Measurements from ENCODE around the gene CDC42BPA.
A peak's percentile ranks its signal among the peaks of the same experiment; 100 is the strongest.
"Not testable (repeated sequence)": the region's sequence is repeated elsewhere in the genome, so short reads cannot be mapped to it uniquely, and the experiment has no call there.

CDC42BPA gene, protein sequence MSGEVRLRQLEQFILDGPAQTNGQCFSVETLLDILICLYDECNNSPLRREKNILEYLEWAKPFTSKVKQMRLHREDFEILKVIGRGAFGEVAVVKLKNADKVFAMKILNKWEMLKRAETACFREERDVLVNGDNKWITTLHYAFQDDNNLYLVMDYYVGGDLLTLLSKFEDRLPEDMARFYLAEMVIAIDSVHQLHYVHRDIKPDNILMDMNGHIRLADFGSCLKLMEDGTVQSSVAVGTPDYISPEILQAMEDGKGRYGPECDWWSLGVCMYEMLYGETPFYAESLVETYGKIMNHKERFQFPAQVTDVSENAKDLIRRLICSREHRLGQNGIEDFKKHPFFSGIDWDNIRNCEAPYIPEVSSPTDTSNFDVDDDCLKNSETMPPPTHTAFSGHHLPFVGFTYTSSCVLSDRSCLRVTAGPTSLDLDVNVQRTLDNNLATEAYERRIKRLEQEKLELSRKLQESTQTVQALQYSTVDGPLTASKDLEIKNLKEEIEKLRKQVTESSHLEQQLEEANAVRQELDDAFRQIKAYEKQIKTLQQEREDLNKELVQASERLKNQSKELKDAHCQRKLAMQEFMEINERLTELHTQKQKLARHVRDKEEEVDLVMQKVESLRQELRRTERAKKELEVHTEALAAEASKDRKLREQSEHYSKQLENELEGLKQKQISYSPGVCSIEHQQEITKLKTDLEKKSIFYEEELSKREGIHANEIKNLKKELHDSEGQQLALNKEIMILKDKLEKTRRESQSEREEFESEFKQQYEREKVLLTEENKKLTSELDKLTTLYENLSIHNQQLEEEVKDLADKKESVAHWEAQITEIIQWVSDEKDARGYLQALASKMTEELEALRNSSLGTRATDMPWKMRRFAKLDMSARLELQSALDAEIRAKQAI (N-terminal part only)

DNA sequence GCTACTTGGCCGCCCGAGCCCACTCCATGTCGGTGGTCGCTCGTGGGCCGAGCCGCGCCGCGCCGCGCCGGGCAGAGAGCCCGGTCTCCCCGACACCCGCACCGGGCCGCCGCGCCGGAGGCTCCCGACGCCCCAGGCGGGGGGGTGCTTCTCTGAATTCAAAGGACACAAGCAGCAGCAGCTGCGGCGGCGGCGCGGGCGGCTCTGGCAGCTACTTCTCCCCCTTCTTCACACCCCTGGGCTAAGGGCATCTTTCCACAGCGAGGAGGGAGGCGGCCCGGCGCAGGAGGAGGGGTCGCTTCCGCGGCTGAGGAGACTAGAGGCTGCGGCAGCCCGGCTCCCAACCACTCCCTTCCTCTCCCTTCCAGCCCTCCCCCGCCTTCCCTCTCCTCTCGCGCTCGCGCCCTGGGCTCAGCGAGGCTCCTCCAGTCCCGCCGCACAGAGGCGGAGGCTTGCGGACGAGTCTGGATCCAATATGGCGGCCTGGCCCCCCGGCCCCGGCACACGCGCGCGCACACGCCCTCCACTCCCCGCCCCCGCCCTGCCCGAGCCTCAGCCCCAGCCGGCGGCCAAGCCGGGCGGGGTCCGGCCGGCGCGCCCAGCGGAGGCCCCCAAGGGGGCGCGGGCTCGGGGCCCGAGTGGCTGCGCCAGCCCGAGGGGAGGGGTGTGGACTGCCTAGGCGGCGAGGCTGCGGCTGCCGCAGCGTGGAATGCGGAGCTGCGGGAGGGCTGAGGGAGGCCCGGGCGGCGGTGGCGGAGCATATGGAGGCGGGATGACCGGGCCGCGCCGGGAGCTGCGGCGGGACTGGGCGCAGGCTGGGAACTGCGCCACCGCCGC is at the start of gene CDC42BPA:
Gene CDC42BPA, minus strand, starts transcription at position 477 of the 837 bp plus-strand sequence. CDS start 1,310 bp downstream, outside the sequence.
- DNase-seq, result peak; percentile 87

DNA sequence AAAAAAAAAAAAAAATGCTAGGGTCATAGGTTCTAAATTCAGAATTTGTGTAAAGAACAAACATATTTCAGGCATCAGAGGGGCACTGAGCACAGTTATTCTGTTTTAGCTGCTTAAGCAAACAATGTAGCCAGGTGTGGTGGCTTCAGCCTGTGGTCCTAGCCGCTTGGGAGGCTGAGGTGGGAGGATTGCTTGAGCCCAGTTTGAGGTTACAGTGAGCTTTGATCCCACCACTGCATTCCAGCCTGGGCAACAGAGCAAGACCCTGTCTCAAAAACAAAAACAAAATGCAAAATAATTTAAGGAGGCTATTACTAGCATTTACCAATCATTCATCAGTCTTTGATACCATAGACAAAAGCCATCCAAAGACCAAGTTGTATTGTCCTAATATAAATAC is 49.7 kb upstream of the CDC42BPA start:
- DNase-seq, result no peak

DNA sequence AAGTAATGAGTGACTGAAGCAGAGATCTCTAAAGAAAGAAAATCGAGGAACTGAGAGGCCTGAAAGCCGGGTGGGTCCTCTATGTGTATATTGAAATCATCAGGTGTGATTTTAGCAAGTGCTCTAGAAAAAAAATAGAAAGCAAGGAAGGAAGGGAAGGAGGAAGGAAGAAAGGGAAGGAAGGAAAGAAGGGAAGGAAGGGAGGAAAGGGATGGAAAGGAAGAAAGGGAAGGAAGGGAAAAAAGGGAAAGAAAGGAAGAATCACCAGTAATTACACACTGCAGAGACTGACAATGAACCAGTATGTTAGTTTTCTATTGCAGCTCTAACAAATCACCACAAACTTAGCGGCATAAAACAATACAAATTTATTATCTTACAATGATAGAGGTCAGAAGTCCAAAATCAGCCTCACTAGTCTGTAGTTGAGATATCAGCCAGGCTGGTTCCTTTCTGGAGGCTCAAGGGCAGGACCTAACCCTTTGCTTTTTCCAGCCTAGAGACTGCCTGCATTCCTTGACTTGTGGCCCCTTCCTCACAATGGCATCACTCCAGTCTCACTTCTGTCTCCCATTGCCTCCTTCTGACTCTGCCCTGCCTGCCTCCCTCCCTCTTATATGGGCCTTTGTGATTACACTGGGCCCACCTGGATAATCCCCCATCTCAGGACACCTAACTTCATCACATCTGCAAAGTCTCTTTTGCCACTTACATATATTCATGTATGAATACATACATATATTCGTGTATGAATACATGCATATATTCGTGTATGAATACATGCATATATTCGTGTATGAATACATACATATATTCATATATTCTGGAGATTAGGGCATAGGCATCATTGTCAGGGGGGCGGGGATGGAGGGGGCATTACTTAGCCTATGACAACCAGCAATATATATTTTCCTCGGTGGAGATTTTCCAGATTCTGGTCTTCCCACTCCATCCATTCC is 47.5 kb upstream of the CDC42BPA start:
- no peak for DNase-seq

DNA sequence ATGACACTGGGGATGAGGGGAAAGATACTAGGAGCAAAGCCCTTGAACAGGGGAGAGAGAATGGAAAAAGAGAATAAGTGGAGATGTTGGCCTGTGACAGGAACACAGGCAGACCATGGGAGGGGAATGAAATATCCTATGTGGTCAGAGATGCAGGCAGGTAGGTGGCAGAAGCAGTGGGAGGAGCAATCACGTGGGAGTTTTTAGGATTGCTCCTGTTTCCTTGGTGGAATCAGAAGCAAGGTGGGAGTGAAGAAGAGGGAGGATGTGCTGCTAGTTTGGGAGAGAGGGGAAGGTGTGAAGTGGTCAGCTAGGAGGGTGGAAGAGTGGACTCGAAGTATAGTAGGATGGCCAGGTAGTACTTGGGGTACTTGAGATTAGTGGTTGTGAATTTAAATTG is 46.4 kb upstream of the CDC42BPA start:
- DNase-seq, result no peak

DNA sequence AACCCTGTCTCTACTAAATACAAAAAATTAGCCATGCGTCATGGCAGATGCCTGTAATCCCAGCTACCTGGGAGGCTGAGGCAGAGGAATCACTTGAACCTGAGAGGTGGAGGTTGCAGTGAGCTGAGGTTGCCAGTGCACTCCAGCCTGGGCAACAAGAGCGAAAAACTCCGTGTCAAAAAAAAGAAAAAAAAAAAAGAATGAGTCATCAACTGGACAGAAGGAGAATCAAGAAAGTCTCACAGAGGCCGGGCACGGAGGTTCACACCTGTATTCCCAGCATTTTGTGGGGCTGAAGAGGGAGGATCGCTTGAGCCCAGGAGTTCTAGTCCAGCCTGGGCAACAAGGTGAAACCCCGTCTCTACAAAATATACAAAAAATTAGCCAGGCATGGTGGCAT is 45.5 kb upstream of the CDC42BPA start:
- DNase-seq, result no peak

DNA sequence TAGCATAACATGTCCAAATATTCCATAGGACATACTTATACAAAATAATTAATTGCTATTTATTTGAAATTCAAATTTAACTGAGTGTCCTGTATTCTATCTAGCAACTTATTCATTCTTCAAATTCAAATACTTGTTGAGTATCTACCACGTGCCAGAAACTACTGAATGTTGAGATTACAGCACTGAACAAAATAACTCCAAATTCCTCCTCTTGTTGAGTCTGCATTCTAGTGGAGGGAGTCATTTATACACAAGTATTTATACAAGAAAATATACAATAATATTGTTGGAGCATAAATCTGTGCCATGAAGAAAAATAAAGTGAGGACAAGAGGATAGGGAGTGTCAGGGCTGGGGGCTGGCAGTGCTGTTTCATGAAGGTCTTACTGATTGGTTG is 43.7 kb upstream of the CDC42BPA start:
- DNase-seq, result no peak

DNA sequence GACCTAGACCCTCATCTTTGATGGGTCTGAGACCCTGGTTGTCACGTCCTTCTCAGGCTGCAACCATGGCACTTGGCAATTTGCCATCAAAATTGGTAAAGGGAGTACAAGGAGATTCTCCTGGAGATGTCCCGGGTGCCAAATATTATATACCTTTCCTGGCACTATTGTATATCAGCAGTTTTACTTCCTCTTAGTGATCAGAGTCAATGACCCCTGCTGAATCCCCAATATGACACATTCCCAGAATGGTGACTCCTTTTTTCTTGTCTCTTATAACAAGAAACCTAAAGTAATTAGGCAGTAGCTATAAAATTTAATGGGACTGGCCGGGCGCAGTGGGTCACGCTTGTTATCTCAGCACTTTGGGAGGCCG is 39.6 kb upstream of the CDC42BPA start:
- DNase-seq, result no peak

DNA sequence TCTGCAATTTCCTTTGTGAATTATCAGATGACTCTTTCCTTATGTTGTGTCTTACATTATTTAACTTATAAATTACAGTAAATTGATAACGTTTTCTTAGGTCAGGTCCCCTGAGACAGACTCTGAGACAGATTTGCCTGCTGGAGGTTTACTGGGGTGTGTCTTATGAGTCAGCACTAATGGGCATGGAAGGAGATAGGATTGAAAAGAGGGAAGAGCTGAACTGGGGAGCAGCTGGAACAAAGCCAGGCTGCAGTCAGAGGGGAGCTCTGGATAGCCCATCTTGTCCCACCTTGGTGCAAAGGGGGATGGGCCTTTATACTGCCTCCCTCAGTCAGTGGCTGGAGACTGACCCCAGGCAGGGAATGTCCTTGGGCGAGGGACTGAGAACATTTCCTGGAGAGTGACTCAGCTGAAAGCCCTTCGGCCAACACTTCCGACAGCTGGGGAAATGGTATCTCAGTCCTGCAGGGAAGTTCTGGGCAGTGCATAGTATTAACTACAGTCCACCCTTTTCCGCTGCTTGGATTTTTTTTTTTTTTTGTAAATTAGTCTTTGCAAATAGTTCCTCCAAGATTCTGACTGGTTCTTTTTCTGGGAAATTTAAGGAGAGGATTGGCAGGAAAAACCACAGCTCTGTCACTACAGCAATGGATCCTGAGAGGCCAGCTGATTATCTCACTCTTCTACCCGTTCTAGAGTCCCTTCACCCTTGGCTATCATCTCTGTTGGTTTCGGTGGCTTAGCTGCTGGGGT is 39.1 kb upstream of the CDC42BPA start:
- no peak for DNase-seq

DNA sequence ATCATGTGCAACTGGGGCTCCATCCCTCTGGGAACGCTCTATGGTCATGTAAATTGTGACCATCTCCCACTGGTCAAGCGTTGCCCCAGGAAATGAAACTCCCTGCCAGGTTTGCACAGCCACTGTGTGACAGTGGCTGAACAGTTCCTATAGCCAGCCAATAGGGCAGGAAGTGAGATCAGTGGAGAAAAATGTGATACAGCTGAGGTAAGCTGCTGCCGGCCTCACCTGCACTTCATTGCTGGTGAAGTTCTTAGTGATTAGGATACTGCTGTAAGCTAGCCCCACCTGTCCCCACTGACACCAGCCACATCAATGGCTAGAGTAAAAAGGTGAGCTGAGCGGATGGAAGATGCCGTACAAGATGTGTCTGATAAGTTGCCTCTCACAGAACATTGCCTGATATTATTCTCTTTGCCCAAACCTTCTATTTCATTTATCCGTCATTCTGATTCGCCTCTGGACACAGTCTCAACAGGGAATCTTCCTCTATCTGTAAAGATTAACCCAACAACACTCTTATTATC is 38.4 kb upstream of the CDC42BPA start:
- DNase-seq, result no peak

DNA sequence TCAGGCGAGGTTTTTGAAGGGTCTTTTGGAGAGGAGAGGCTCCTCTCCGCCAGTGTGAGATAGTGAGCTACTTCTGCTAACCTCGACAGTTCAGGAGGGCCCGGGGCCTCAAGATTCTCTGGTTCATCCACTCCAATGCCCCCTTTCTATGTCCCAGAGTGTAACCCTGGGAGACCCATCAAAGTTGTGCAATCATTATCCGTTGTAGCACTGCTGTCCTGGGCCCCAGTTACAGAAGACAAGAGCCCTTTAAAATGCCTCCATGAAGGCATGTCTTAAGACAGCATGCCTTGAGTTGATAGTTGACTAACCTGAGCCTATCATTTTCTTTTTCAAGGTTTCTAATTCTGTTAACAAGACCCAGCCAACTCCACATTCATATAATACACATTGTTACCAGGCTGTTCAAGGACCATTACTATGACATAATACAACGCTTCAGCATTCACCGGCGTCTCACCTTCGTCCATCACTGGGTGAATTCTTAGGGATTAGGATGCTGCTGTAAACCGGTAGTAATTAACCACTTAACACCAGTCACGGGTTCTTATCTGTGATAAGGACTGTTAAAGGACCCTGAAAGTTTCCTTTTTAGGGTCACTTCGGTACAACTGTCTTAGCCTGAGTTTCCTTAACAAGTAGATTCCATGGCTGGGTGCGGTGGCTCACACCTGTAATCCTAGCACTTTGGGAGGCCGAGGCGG is 37.4 kb upstream of the CDC42BPA start:
- DNase-seq, result no peak

DNA sequence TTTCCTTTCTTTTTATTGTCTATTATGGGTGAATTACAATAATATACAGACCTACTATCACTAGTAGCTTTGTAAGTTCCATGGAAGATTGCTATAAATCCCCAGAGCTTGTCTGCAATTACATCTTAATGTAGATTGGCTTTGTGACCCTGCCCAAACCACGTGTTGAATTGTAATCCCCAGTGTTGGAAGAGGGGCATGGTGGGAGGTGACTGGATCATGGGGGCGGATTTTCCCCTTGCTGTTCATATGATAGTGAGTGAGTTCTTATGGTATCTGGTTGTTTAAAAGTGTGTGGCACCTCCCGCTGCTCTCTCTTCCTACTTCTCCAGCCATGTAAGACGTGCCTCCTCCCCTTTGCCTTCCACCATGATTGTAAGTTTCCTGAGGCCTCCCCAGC is 34.9 kb upstream of the CDC42BPA start:
- no peak for DNase-seq

DNA sequence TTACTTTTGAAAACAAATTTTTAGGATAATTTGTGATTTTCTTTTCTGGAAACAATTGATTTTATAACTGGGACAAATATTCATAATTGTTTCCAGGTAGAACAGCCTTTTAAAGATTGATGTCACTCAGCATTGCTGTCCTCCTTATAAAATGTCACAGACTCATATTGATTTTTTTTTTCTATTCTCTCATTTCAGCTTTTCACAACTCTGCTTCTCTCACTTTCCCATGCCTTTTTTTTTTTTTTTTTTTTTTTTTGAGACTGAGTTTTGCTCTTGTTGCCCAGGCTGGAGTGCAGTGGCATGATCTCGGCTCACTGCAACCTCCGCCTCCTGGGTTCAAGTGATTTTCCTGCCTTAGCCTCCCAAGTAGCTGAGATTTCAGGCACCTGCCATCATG is 33.9 kb upstream of the CDC42BPA start:
- not testable (repeated sequence) for DNase-seq

DNA sequence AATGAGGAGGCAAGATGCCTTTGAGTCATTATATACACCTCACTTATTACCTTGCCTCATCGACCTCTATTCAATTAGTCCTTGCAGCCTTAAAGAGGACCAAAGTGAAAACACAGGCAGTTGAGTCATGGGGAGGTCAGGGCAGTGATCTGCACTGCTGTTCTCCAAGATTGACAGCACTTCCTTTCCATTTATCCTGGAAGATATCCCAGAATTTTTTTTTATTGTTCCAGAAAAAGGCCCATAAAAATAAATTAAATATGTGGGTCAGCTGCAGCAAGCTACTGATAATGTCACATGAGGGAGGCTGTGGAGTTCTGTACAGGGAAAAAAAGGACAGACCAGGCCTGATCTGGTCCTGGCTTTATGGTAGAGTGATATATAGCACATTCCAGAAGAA is 33.2 kb upstream of the CDC42BPA start:
- no peak for DNase-seq

DNA sequence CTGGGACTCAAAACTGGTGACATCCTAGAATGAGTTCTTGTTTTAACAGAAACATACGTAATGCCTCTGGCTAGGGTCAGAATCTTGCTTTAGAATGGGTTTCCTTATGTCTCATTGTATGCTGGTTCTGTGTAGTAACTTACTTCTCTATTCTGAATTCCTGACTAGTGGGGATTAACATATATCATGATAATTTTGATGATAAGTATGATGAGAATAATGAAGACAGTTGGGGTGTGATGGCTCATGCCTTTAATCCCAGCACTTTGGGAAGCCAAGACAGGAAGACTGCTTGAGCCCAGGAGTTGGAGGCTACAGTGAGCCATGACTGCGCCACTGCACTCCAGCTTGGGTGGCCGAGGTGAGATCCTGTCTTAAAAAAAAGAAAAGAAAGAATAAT is 31.7 kb upstream of the CDC42BPA start:
- DNase-seq, result no peak

DNA sequence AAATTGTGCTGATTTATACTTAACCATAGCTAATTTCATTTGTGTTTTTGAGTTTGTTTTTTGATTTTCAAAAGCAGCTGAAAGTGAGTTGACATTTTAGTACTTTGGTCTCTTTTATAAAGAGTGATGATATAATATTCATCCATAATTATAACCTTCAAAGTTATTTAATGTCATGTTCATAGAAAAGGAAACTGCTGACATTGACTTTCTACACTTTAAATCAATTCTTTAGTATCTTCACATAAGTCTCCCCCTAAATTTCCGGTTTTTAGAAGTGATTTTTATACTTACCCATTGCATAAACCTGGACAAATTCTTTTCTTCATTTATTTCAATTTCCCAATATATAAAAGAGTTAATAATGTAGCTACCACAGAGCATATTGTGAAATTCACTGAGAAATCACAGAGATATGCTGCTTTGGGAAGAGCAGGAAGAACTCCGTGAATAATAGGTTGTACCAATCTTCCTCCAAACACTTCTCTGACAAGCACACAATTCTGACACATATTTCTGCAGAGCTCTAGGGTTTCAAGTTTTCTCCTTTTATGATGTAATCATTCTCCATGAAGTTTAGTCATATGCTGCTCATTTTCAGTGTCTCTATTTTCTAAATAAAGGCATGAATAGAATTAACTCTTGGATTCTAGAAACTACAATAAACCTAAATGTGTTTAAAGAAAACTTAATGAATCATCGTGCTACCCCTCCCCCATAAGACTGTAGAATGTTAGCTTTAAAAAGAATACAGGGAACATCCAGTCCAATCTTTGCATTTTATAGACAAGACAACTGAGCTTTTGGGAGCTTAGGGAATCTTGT is 25.6 kb upstream of the CDC42BPA start:
- no peak for DNase-seq

DNA sequence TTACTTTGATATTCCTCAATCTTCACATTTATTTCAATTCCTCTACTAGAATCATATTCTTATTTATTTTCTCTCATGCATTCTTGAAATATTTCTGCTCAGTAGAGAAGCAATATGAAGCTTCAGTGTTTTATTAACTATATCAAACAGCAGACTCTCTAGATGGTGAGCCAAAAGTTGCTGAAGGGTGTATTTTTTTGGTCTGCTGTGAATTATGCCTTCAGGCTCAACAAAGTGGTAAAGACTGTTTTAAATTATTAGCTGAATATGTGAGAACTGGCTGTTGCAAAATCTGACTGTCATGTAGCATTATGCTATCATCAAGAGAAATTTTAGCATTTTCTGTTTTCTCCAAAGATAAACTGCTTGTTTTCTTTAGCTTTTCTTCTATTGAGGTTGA is 24.9 kb upstream of the CDC42BPA start:
- DNase-seq, result no peak

DNA sequence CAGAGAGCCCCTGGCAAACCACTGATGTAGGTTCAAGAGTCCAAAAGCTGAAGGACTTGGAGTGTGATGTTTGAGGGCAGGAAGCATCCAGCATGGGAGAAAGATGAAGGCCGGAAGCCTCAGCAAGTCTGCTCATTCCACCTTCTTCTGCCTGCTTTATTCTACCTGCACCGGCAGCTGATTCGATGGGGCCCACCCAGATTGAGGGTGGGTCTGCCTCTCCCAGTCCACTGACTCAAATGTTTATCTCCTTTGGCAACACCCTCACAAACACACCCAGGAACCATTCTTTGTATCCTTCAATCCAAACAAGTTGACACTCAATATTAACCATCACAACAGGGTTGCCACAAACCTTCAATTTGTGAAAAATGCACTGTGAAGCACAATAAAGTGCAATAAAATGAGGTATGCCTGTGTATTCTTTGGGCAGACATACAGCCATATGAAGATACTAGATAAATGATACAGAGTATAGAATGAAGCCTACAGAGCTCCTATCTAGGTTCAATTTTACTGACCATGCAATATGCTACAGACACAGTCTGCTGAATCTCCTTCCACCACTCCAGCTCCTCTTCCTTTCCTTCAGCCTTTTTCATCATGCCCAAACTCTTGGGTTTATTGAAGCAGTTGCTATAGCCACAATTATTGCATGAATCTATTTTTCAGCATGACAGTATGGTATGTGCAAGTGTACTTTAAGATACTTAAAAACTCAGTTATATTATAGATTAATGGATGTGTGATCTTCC is 24.0 kb upstream of the CDC42BPA start:
- no peak for DNase-seq

DNA sequence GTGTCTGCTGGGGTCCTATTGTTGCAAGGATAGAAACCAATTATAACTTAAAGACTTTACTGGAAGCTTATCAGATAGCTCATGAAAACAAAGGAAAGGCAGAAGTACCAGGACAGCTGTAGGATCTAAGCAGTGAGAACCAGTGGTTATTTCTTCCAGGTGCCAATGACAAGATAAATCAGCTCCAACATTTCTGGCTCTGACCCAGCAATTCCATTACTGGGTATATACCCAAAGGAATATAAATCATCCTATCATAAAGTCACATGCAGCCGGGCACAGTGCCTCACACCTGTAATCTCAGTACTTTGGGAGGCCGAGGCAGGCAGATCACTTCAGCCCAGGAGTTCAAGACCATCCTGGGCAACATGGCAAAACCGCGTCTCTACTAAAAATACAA is 17.8 kb upstream of the CDC42BPA start:
- DNase-seq, result not testable (repeated sequence)

Measured in GDM1 (cell line).